ENCODE results near the gene GIPC1. TPM values are rescaled to one million over a fixed set of nuclear protein-coding genes. Genes with fewer than 3 reads are reported as not detected.

The GIPC1 gene
- total RNA-seq, 6 experiments from 2014 or later, result 25.2 to 63.5 (median 29.8) TPM

DNA sequence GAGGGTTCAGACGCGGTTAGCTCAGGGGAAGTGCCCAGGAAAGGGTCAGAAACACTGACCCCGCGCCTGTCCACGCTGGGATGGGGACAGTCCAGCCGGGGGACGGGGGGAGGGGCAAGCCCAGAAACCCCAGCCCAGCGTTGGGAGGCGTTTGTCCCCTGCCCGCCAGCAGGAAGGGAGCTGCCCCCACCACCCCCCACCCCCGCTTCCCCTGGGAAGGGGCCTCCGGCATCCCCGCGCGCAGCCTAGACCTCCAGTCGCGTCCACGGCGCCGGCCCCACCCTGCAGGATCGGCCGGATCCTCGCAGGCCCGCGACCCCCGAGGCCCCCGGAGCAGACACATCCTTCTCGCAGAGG is 277 bp downstream of the GIPC1 start:
- H3K9me3 ChIP-seq, result no peaks in the 10 kb centered on the region
- peak overlapping the region; percentile 75 to 90 (median 82) for H3K4me3 ChIP-seq
- peak in 1 of 3 donors; percentile 41 for DNase-seq
- no peaks in the 10 kb centered on the region for H3K36me3 ChIP-seq
- intact Hi-C loops (cut with DNase I), result no loop called here
- H3K27ac ChIP-seq, result peak overlapping the region in 2 of 3 donors; percentile 38 to 74
- peaks cover 0 to 39% (median 14%) of the 10 kb centered on the region in 4 donors for H3K4me1 ChIP-seq
- TF ChIP-seq, protein P1, sequence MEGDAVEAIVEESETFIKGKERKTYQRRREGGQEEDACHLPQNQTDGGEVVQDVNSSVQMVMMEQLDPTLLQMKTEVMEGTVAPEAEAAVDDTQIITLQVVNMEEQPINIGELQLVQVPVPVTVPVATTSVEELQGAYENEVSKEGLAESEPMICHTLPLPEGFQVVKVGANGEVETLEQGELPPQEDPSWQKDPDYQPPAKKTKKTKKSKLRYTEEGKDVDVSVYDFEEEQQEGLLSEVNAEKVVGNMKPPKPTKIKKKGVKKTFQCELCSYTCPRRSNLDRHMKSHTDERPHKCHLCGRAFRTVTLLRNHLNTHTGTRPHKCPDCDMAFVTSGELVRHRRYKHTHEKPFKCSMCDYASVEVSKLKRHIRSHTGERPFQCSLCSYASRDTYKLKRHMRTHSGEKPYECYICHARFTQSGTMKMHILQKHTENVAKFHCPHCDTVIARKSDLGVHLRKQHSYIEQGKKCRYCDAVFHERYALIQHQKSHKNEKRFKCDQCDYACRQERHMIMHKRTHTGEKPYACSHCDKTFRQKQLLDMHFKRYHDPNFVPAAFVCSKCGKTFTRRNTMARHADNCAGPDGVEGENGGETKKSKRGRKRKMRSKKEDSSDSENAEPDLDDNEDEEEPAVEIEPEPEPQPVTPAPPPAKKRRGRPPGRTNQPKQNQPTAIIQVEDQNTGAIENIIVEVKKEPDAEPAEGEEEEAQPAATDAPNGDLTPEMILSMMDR (IDR thresholded peaks at IDR 0.05), result no peak
- TF ChIP-seq POLR2A (IDR thresholded peaks at IDR 0.05), result no peak
- H3K27me3 ChIP-seq, result no peaks in the 10 kb centered on the region
- no CpG with 5 or more reads among the region's 28 CpGs for WGBS (ENCODE audit: insufficient coverage, low coverage, low lambda C conversion rate, missing lambda C conversion rate)
- ATAC-seq, result peak in 1 of 4 donors; percentile 1

GRCh38 chr19:14494910-14495671 is 836 bp downstream of the GIPC1 start:
- Histone ChIP-seq H3K27me3 (no peaks in the 10 kb centered on the region), H3K4me3 (peak overlapping the region; percentile 75 to 90 (median 82)), H3K4me1 (peaks cover 0 to 39% (median 14%) of the 10 kb centered on the region in 4 donors), H3K9me3 (no peaks in the 10 kb centered on the region), H3K27ac (peak overlapping the region in 2 of 3 donors; percentile 38 to 74), H3K36me3 (no peaks in the 10 kb centered on the region)
- intact Hi-C loops (cut with DNase I), result no loop called here
- 4% methylated on average over 5 of the region's 14 CpGs for WGBS (ENCODE audit: insufficient coverage, low coverage, low lambda C conversion rate, missing lambda C conversion rate)
- TF ChIP-seq, protein P1 (IDR thresholded peaks at IDR 0.05), result no peak
- no peak for TF ChIP-seq POLR2A (IDR thresholded peaks at IDR 0.05)
- ATAC-seq (no peak), DNase-seq (no peak)

DNA sequence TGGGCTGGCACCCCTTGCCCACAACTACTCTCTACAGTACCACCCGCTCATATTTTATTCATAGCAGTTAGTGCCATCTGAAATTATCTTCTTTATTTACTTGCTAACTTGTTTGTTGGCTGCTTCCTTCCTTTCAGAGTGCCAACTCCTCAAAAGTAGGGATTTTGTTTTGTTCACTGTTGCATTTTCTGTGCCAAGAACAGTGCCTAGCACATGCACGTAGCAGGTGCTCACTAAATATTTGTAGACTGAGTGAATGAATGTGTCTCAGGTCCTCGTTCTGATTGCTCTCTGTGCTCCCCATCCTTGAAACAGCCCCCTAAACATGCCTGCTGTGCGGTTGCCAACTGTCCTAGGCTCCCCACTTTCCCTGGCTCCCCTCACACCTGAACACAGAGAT is 1.5 kb downstream of the GIPC1 start:
- intact Hi-C loops (cut with DNase I), result no loop called here
- TF ChIP-seq, protein P1 (IDR thresholded peaks at IDR 0.05), result no peak
- no peak for TF ChIP-seq POLR2A (IDR thresholded peaks at IDR 0.05)
- Histone ChIP-seq H3K9me3 (no peaks in the 10 kb centered on the region), H3K4me1 (peaks cover 0 to 39% (median 14%) of the 10 kb centered on the region in 4 donors), H3K27ac (no peak overlapping the region), H3K4me3 (no peak overlapping the region), H3K36me3 (peaks cover 0 to 3% (median 0%) of the 10 kb centered on the region in 4 donors), H3K27me3 (no peaks in the 10 kb centered on the region)
- DNase-seq (no peak), ATAC-seq (no peak)
- 64% methylated on average over 4 of the region's 4 CpGs for WGBS (ENCODE audit: insufficient coverage, low coverage, low lambda C conversion rate, missing lambda C conversion rate)

GRCh38 chr19:14492756-14493337 is 3.1 kb downstream of the GIPC1 start:
- peaks cover 0 to 11% (median 0%) of the 10 kb centered on the region in 4 donors for H3K36me3 ChIP-seq

More at GRCh38 chr19:14492756-14493337, 3.1 kb downstream of the GIPC1 start:
- H3K4me3 ChIP-seq, result no peak overlapping the region
- ATAC-seq (no peak), DNase-seq (no peak)
- no peak overlapping the region for H3K27ac ChIP-seq
- intact Hi-C loops (cut with DNase I), result no loop called here
- WGBS (ENCODE audit: insufficient coverage, low coverage, low lambda C conversion rate, missing lambda C conversion rate), result 93% methylated on average over 3 of the region's 5 CpGs
- H3K27me3 ChIP-seq, result no peaks in the 10 kb centered on the region
- peaks cover 0 to 24% (median 9%) of the 10 kb centered on the region in 4 donors for H3K4me1 ChIP-seq
- no peaks in the 10 kb centered on the region for H3K9me3 ChIP-seq
- no peak for TF ChIP-seq POLR2A (IDR thresholded peaks at IDR 0.05)
- TF ChIP-seq, protein P1 (IDR thresholded peaks at IDR 0.05), result no peak

All from right lobe of liver (tissue), 6 donors.